GM06990 (cell line): Measurements from ENCODE around the gene PLCB4.
A peak's percentile ranks its signal among the peaks of the same experiment; 100 is the strongest.

ENCODE experiments used
- DNase-seq: peaks from one replicate; pipeline ENCODE4 v3.0.0-alpha.2; 2011; ENCODE audit not compliant: insufficient read length; ENCODE audit errors: extremely low read depth
- H3K27me3 ChIP-seq: replicated peaks from 2 replicates; pipeline ENCODE4 v1.6.0; 2011; ENCODE audit warnings: low read length; ENCODE audit not compliant: control insufficient read depth, insufficient read depth
- H3K36me3 ChIP-seq: 2 replicates; pipeline ENCODE4 v1.5.1; 2011; ENCODE audit warnings: low read length; ENCODE audit not compliant: control insufficient read depth, insufficient read depth
- H3K4me3 ChIP-seq: replicated peaks from 2 replicates; pipeline ENCODE4 v1.5.1; 2011; ENCODE audit warnings: low read depth, mild to moderate bottlenecking, control low read depth, low read length
- CTCF ChIP-seq: IDR thresholded peaks from 2 replicates; pipeline ENCODE4 v1.5.1; 2011; ENCODE audit warnings: low read length, control low read depth, mild to moderate bottlenecking, inconsistent platforms; ENCODE audit not compliant: insufficient read depth, poor library complexity, severe bottlenecking

PLCB4 gene

DNA sequence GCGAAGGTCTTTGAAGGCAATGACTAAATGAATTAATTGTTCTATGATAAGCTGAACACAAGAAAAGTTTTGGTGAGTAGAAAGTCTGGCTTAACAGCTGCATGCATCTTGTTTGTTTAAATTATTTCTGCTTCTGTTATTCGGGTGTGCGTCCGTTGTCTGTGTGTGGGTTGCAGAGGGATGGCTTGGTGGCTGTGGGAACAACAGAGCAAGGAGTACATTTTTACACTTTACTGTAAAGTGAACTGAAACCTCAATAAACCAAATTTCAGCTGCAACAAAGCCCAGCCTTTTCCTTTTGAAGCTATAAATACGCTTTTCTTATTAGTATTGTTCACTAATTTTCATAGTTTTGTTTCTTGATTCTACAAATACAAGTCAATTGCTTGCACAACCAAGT, 442.0 kb downstream of the PLCB4 start:
- Histone ChIP-seq H3K4me3 (no peak overlapping the region; the same call in 1 of the 2 replicates), H3K27me3 (no peaks in the 10 kb centered on the region), H3K36me3 (no peaks in the 10 kb centered on the region)
- no peak for DNase-seq
- TF ChIP-seq CTCF, result no peak

- Histone ChIP-seq H3K4me3 (peak overlapping the region; percentile 58), H3K27me3 (no peaks in the 10 kb centered on the region), H3K36me3 (no peaks in the 10 kb centered on the region)
- DNase-seq, result no peak
- no peak for TF ChIP-seq CTCF
These were observed 445.2 kb downstream of the PLCB4 start for GRCh38 chr20:9514072-9514460.

- Histone ChIP-seq H3K27me3 (no peaks in the 10 kb centered on the region), H3K36me3 (no peaks in the 10 kb centered on the region), H3K4me3 (peak within 1 kb of the TSS; percentile 58)
- DNase-seq, result no peak
- TF ChIP-seq CTCF, result no peak
These were observed 445.8 kb downstream of the PLCB4 start, which contains the start of gene LAMP5 for GRCh38 chr20:9514461-9515213. TSS of gene LAMP5 (plus strand) at chr20:9514590. CDS start at chr20:9514853, 263 bp downstream.

DNA sequence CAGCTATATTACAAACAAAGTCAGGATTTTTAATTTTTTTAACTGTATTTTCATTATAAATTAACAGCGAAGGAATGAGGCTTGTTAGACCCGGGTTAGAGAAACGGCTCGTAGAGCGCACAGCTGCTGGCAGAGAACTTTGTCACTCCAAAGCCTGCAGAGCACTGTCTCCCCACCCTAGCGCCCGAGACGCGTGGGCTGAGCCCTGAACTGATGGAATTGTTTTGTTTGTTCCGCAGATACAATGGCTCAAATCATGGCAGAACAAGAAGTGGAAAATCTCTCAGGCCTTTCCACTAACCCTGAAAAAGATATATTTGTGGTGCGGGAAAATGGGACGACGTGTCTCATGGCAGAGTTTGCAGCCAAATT, 446.3 kb downstream of the PLCB4 start:
- no peak for DNase-seq
- no peak for TF ChIP-seq CTCF
- no peaks in the 10 kb centered on the region for H3K36me3 ChIP-seq
- no peaks in the 10 kb centered on the region for H3K27me3 ChIP-seq
- H3K4me3 ChIP-seq, result peak overlapping the region; percentile 58

DNA sequence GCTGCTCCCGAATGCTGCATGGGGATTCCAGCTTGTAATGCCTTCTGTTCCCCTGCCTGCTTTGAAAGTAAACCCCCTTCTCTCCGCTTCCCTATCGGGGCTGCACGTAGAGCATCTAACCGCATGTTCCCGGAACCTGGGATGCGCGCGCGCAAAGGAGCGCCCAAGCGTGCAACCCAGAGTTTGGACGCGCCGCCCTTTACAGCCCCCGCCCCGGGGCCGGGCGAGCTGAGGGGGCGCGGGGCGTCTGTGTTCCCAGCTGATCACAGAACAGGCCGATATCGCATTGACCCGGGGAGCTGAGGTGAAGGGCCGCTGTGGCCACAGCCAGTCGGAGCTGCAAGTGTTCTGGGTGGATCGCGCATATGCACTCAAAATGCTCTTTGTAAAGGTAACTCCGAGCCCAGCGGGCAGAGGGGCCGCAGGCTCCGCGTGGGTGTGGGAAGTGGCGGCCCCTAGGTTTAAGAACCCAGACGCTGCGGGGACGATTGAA, 446.9 kb downstream of the PLCB4 start:
- no peak for TF ChIP-seq CTCF
- no peak for DNase-seq
- no peaks in the 10 kb centered on the region for H3K36me3 ChIP-seq
- peak overlapping the region; percentile 58 for H3K4me3 ChIP-seq
- no peaks in the 10 kb centered on the region for H3K27me3 ChIP-seq
